Measurements from ENCODE around the gene TGM3.
A peak's percentile ranks its signal among the peaks of the same experiment; 100 is the strongest.

Gene TGM3, protein sequence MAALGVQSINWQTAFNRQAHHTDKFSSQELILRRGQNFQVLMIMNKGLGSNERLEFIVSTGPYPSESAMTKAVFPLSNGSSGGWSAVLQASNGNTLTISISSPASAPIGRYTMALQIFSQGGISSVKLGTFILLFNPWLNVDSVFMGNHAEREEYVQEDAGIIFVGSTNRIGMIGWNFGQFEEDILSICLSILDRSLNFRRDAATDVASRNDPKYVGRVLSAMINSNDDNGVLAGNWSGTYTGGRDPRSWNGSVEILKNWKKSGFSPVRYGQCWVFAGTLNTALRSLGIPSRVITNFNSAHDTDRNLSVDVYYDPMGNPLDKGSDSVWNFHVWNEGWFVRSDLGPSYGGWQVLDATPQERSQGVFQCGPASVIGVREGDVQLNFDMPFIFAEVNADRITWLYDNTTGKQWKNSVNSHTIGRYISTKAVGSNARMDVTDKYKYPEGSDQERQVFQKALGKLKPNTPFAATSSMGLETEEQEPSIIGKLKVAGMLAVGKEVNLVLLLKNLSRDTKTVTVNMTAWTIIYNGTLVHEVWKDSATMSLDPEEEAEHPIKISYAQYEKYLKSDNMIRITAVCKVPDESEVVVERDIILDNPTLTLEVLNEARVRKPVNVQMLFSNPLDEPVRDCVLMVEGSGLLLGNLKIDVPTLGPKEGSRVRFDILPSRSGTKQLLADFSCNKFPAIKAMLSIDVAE

DNA sequence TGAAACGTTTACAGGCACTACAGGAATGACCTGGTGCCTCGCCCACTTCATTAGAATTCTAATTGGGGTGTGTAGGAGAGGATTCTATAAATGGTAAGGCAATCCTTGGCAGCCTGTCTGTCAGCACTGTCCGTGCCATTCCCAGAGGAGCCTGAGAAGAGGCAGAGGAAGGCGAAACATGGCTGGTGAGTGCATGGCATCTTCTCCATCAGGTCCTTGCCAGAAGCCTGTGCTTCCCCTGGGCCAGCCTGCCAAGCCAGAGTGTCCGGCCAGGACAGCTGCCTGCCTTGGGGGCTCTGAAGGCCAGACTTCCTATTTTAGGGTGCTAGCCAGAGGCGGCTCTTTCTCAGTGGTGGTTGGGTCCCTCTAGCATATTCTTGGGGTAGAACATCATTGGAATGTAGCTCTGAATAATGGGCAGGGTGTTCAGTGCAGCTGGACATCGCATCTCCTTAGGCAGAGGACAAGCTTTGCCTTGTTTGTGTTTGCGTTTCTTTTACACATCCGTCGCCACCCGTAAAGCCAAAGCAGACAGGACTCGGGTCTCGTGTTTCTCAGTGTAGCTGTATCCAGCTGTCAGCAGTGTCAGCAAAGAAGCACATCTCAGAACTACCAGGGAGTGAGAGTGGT is at the start of gene TGM3:
TSS of gene TGM3 (plus strand) at position 116 of the 630 bp plus-strand sequence. CDS start at position 179, 63 bp downstream.
- TF ChIP-seq, protein P1, sequence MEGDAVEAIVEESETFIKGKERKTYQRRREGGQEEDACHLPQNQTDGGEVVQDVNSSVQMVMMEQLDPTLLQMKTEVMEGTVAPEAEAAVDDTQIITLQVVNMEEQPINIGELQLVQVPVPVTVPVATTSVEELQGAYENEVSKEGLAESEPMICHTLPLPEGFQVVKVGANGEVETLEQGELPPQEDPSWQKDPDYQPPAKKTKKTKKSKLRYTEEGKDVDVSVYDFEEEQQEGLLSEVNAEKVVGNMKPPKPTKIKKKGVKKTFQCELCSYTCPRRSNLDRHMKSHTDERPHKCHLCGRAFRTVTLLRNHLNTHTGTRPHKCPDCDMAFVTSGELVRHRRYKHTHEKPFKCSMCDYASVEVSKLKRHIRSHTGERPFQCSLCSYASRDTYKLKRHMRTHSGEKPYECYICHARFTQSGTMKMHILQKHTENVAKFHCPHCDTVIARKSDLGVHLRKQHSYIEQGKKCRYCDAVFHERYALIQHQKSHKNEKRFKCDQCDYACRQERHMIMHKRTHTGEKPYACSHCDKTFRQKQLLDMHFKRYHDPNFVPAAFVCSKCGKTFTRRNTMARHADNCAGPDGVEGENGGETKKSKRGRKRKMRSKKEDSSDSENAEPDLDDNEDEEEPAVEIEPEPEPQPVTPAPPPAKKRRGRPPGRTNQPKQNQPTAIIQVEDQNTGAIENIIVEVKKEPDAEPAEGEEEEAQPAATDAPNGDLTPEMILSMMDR (conservative IDR thresholded peaks at IDR 0.05) = no peak
- no peak for TF ChIP-seq ZFX (IDR thresholded peaks at IDR 0.05)
- no peak within 1 kb of the TSS for H3K27ac ChIP-seq

DNA sequence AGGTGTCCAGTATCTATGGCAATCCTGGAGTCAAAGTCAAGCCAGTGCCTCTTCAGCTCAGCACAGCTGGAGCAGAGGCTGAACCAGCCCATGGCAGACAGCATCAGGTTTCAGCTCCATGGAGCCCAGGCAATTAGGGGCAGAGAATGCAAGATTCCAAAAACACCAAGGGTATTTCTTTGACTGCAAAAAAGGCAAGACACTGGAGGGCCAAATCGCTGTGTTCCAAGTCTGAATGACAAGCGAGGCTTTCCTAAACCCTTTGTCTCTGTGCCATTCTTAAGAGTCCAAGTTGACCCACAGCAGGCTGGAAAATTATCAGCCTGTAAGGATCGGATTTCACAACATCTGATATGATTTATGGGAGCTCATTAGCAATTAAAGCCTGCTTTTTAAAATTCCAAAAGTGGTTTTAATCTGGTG is 49.7 kb upstream of the TGM3 start:
- H3K27ac ChIP-seq = peak overlapping the region; percentile 83
- no peak for TF ChIP-seq ZFX (IDR thresholded peaks at IDR 0.05)
- TF ChIP-seq, protein P1 (conservative IDR thresholded peaks at IDR 0.05) = no peak

DNA sequence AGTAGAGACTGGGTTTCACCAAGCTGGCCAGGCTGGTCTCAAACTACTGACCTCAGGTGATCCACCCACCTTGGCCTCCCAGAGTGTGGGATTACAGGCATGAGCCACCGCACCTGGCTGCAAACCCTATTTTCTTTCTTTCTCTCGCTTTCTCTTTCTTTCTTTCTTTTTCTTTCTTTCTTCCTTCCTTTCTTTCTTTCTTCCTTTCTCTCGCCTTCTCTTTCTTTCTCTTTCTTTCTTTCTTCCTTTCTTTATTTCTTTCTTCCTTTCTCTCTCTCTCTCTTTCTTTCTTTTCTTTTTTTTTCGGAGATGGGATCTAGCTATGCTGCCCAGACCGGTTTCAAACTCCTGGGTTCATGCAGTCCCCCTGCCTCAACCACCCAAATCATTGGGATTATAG is 47.0 kb upstream of the TGM3 start:
- TF ChIP-seq ZFX (IDR thresholded peaks at IDR 0.05) = no peak
- TF ChIP-seq, protein P1 (conservative IDR thresholded peaks at IDR 0.05) = no peak
- H3K27ac ChIP-seq = no peak overlapping the region

DNA sequence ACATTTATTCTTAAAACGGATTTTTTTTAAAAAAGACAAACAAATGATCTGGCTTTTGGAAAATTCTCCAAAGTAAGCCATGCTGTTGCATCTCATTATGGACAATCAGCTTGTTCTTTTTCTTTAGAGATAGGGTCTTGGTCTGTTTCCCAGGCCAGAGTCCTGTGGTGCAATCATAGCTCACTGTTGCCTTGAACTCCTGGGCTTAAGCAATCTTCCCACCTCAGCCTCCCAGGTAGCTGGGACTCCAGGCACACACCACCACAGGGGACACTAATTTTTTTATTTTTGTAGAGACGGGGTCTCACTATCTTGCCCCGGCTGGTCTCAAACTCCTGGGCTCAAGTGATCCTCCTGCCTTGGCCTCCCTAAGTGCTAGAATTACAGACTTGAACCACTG is 45.9 kb upstream of the TGM3 start:
- TF ChIP-seq, protein P1 (conservative IDR thresholded peaks at IDR 0.05) = no peak
- TF ChIP-seq ZFX (IDR thresholded peaks at IDR 0.05) = no peak

DNA sequence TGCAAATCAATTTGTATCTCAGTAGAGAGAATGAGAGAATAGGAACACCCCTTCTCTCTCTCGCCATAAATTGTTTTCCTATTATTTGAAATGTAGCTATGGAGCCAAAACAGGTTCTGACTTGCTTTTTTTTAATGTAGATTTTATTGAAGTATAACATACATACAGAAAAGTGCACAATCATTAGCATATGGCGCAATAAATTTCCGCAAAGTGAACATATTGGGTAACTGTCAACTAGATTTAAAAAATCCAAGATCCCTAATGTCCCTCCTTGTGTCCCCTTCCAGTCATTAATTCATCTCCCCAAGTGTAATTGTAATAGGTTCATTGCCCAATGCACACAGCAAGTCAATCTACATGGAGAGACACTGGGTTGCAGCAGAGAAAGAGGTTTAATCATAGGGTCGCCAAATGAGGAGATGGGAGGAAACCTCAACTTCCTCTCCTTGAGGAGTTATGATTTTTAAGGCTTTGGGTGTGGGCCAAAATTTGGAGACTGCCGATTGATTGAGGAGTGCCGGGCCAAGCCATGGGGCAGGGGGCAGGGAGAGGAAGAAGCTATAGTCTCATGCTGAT is 43.3 kb upstream of the TGM3 start:
- no peak overlapping the region for H3K27ac ChIP-seq
- no peak for TF ChIP-seq ZFX (IDR thresholded peaks at IDR 0.05)
- TF ChIP-seq, protein P1 (conservative IDR thresholded peaks at IDR 0.05) = no peak

More for the DNA sequence above, 45.9 kb upstream of the TGM3 start:
- no peak overlapping the region for H3K27ac ChIP-seq

DNA sequence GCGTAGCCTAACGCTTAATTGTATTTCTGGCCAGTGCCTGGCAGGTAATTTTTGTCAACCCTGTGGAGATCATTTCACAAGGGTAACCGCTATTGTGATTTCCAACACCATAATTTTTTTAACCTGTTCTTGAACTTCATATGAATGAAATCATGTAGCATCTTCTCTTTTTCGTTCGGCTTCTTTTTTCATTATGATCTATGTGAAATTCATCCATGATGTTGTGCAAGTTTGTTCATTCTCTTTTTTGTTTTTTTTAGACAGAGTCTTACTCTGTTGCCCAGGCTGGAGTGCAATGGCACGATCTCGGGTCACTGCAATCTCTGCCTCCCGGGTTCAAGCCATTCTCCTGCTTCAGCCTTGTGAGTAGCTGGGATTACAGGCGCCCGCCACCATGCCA is 42.5 kb upstream of the TGM3 start:
- H3K27ac ChIP-seq = no peak overlapping the region
- TF ChIP-seq ZFX (IDR thresholded peaks at IDR 0.05) = no peak
- TF ChIP-seq, protein P1 (conservative IDR thresholded peaks at IDR 0.05) = no peak

Data from C4-2B (cell line).